ENCODE measurements around the gene HTT.

Gene HTT

DNA sequence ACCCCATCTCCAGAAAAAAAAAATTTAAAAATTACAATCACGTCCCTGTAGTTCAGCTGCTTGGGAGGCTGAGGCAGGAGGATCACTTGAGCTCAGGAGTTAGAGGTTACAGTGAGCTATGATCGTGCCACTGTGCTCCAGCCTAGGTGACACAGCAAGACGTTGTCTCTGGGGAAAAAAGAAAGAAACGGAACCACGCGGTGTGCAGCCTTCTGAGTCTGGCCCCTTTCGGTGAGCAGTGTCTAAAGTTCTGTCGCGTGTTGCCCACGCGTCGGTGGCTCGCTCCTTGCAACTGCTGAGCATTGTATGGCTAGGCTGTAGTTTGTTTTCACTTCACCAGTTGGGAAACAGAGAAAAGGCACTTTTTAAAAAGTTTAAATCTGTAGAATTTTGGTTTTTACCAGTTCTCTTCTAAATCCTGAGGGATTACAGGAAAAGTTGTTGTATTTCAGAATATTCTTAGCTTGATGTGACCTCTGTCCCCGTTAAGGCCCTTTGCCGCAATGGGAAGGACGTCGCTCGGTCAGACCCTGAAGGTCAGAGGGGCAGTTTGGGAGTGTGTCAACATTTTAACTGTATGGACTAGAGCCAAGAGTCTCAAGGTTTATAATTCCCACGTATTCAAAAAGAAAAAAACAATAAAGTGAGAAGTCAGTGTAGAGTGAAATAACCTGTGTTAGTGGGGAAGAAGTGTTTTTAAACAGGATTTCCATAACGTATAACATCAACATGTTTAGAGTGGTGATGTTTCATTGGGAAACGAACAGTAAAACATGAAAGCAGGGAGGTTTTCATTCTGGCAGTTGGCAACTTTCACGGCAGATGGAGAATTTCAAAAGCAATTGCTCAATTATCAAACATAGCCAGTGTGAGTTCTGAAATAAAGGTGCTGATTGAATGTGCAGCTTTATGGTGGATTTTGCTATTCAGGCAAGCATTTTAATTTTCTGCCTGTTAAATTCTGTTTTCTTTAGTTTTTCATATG lies 128.6 kb downstream of the HTT start:
- Histone ChIP-seq H2AFZ (ENCODE audit: low read length) (no peak overlapping the region), H3K4me1 (ENCODE audit: low read length) (no peaks in the 10 kb centered on the region), H3K9me3 (replicated peaks; ENCODE audit: insufficient read depth, low read length) (no peaks in the 10 kb centered on the region), H3K27ac (ENCODE audit: low read length) (no peak overlapping the region), H4K20me1 (ENCODE audit: insufficient read depth, low read length) (no peaks in the 10 kb centered on the region), H3K27me3 (replicated peaks; ENCODE audit: insufficient read depth, low read length) (no peaks in the 10 kb centered on the region), H3K9ac (ENCODE audit: low read length) (no peak overlapping the region), H3K4me3 (ENCODE audit: low read length) (no peak overlapping the region), H3K79me2 (ENCODE audit: low read length) (no peaks in the 10 kb centered on the region), H3K4me2 (ENCODE audit: low read depth, low read length) (no peak overlapping the region), H3K36me3 (replicated peaks; ENCODE audit: insufficient read depth, low read length) (no peaks in the 10 kb centered on the region), H3K9me2 (replicated peaks; ENCODE audit: insufficient read depth, low read length) (no peaks in the 10 kb centered on the region), H3F3A (ENCODE audit: insufficient read depth, low read length) (no peaks in the 10 kb centered on the region)
- no peak for DNase-seq
- TF ChIP-seq EZH2phosphoT487 (IDR thresholded peaks at IDR 0.05; ENCODE audit: low read length) (no peak), CTCF (IDR thresholded peaks at IDR 0.05; ENCODE audit: low read length) (no peak), EZH2 (optimal IDR thresholded peaks at IDR 0.05; ENCODE audit: low read depth, low read length) (no peak)

GRCh38 chr4:3203971-3204431 lies 129.5 kb downstream of the HTT start:
- H2AFZ ChIP-seq (ENCODE audit: low read length), result no peak overlapping the region
- no peak for DNase-seq
- H3K4me2 ChIP-seq (ENCODE audit: low read depth, low read length), result no peak overlapping the region
- H3K79me2 ChIP-seq (ENCODE audit: low read length), result no peaks in the 10 kb centered on the region
- no peaks in the 10 kb centered on the region for H3K9me3 ChIP-seq (replicated peaks; ENCODE audit: insufficient read depth, low read length)
- no peaks in the 10 kb centered on the region for H3K27me3 ChIP-seq (replicated peaks; ENCODE audit: insufficient read depth, low read length)
- H3K4me1 ChIP-seq (ENCODE audit: low read length), result no peaks in the 10 kb centered on the region
- no peaks in the 10 kb centered on the region for H3K36me3 ChIP-seq (replicated peaks; ENCODE audit: insufficient read depth, low read length)
- no peaks in the 10 kb centered on the region for H4K20me1 ChIP-seq (ENCODE audit: insufficient read depth, low read length)
- H3K4me3 ChIP-seq (ENCODE audit: low read length), result no peak overlapping the region
- TF ChIP-seq EZH2 (optimal IDR thresholded peaks at IDR 0.05; ENCODE audit: low read depth, low read length) (no peak), EZH2phosphoT487 (IDR thresholded peaks at IDR 0.05; ENCODE audit: low read length) (no peak), CTCF (IDR thresholded peaks at IDR 0.05; ENCODE audit: low read length) (no peak)
- no peaks in the 10 kb centered on the region for H3K9me2 ChIP-seq (replicated peaks; ENCODE audit: insufficient read depth, low read length)
- H3K27ac ChIP-seq (ENCODE audit: low read length), result no peak overlapping the region
- H3F3A ChIP-seq (ENCODE audit: insufficient read depth, low read length), result no peaks in the 10 kb centered on the region
- H3K9ac ChIP-seq (ENCODE audit: low read length), result no peak overlapping the region

- Histone ChIP-seq H3K9me2 (replicated peaks; ENCODE audit: insufficient read depth, low read length) (no peaks in the 10 kb centered on the region), H2AFZ (ENCODE audit: low read length) (no peak overlapping the region), H3K4me2 (ENCODE audit: low read depth, low read length) (no peak overlapping the region), H3K27ac (ENCODE audit: low read length) (no peak overlapping the region), H3K79me2 (ENCODE audit: low read length) (no peaks in the 10 kb centered on the region), H3K4me1 (ENCODE audit: low read length) (no peaks in the 10 kb centered on the region), H3K36me3 (replicated peaks; ENCODE audit: insufficient read depth, low read length) (no peaks in the 10 kb centered on the region), H3K9me3 (replicated peaks; ENCODE audit: insufficient read depth, low read length) (no peaks in the 10 kb centered on the region), H3K27me3 (replicated peaks; ENCODE audit: insufficient read depth, low read length) (no peaks in the 10 kb centered on the region), H3F3A (ENCODE audit: insufficient read depth, low read length) (no peaks in the 10 kb centered on the region), H3K9ac (ENCODE audit: low read length) (no peak overlapping the region), H3K4me3 (ENCODE audit: low read length) (no peak overlapping the region), H4K20me1 (ENCODE audit: insufficient read depth, low read length) (no peaks in the 10 kb centered on the region)
- no peak for DNase-seq
- no peak for TF ChIP-seq EZH2phosphoT487 (IDR thresholded peaks at IDR 0.05; ENCODE audit: low read length)
- no peak for TF ChIP-seq EZH2 (optimal IDR thresholded peaks at IDR 0.05; ENCODE audit: low read depth, low read length)
- no peak for TF ChIP-seq CTCF (IDR thresholded peaks at IDR 0.05; ENCODE audit: low read length)
Measured at GRCh38 chr4:3205995-3206394, 131.5 kb downstream of the HTT start.
